ENCODE data around the gene FAF1. TPM values are rescaled to one million over a fixed set of nuclear protein-coding genes. Genes with fewer than 3 reads are reported as not detected.

Gene FAF1
- total and polyA plus RNA-seq, 9 of the 15 experiments (the other 6 are each of a cell fraction or from before 2014, with no cell fraction given), result 48.7 to 225 (median 118) TPM

GRCh38 chr1:50719126-50719525 lies 240.9 kb downstream of the FAF1 start:
- 33% methylated on average over 1 of the region's 1 CpG for WGBS (ENCODE audit: insufficient coverage, low coverage, missing lambda C conversion rate)
- intact Hi-C loops (cut with micrococcal nuclease) (no loop called here), in situ Hi-C loops (cut with MboI) (no loop called here)
- ChIA-PET CTCF (ENCODE audit: low intra/inter-chr PET ratio) (no interaction called here), POLR2A (interaction anchor here (1.6 kb wide), 1 partner anchor 20 kb away, joined by 3 read pairs; no protein-coding TSS in a partner anchor)
- Histone ChIP-seq H3K4me2 (ENCODE audit: insufficient read depth, low read length) (no peak overlapping the region), H3K9me3 (replicated peaks; ENCODE audit: control insufficient read depth, insufficient read depth, low read depth, low read length) (no peaks in the 10 kb centered on the region), H3K9me1 (ENCODE audit: control insufficient read depth, insufficient read depth, low read length) (no peaks in the 10 kb centered on the region), H3K27ac (ENCODE audit: extremely low read depth, low read depth, low read length) (no peak overlapping the region), H3K4me3 (no peak overlapping the region), H3K36me3 (ENCODE audit: control insufficient read depth, insufficient read depth, low read length) (peaks cover 23% of the 10 kb centered on the region; the same call in 2 of the 3 replicates), H3K9ac (ENCODE audit: insufficient read depth in 1 of 2, low read depth in 2 of 2, low read length in 2 of 2) (no peak overlapping the region), H3K27me3 (ENCODE audit: control insufficient read depth in 2 of 2, insufficient read depth in 2 of 2, low read length in 2 of 2) (no peaks in the 10 kb centered on the region), H3K4me1 (replicated peaks in 1 of 2; ENCODE audit: control insufficient read depth in 2 of 2, insufficient read depth in 2 of 2, low read length in 2 of 2) (peaks cover 16 to 20% of the 10 kb centered on the region in 2 experiments; a peak in 4 of 5 replicates), H2AFZ (ENCODE audit: low read depth, low read length) (no peak overlapping the region), H3K79me2 (ENCODE audit: control insufficient read depth, insufficient read depth, low read length) (peaks cover 10% of the 10 kb centered on the region; the same call in 1 of the 3 replicates), H4K20me1 (replicated peaks; ENCODE audit: control insufficient read depth, insufficient read depth, low read length) (no peaks in the 10 kb centered on the region)
- ATAC-seq (no peak), DNase-seq (ENCODE audit: extremely low read depth in 1 of 4, low spot score in 3 of 4) (no peak), FAIRE-seq (no peak)
- TF ChIP-seq THAP12 (CRISPR knock-in tag; IDR thresholded peaks at IDR 0.05), result no peak
- no peak for TF ChIP-seq NR2C1 (IDR thresholded peaks at IDR 0.05)
- TF ChIP-seq NR2C1 (tag; IDR thresholded peaks at IDR 0.05), result no peak
- TF ChIP-seq HDAC8 (tag; IDR thresholded peaks at IDR 0.05), result no peak
- no peak for TF ChIP-seq CEBPG (CRISPR knock-in tag; IDR thresholded peaks at IDR 0.05)
- 0 out of 4 replicates have a peak, but pooled peaks of 1 of the 2 experiments have one; percentile 29 for TF ChIP-seq CEBPG (tag; conservative IDR thresholded peaks at IDR 0.05 in 1 of 2, IDR thresholded peaks at IDR 0.05 in 1 of 2)
- 0 out of 2 replicates have a peak, but pooled peaks have one; percentile 15 for TF ChIP-seq SP1 (CRISPR knock-in tag; IDR thresholded peaks at IDR 0.05)
- TF ChIP-seq YY1 (IDR thresholded peaks at IDR 0.05; ENCODE audit: borderline replicate concordance in 1 of 3, control insufficient read depth in 1 of 3, extremely low read depth in 1 of 3, insufficient read depth in 3 of 3, insufficient read length in 1 of 3, insufficient replicate concordance in 2 of 3, low read depth in 1 of 3, low read length in 2 of 3), result no peak
- TF ChIP-seq ZBTB34 (CRISPR knock-in tag; IDR thresholded peaks at IDR 0.05), result no peak
- TF ChIP-seq HEY1 (CRISPR knock-in tag; IDR thresholded peaks at IDR 0.05; ENCODE audit: borderline replicate concordance), result no peak
- no peak for TF ChIP-seq BCLAF1 (IDR thresholded peaks at IDR 0.05; ENCODE audit: borderline replicate concordance in 1 of 2, control insufficient read depth in 1 of 2, low read depth in 2 of 2, low read length in 1 of 2)
- no peak for TF ChIP-seq IFI16 (CRISPR knock-in tag; IDR thresholded peaks at IDR 0.05)
- TF ChIP-seq MAFK (IDR thresholded peaks at IDR 0.05; ENCODE audit: low read length), result no peak
- no peak for TF ChIP-seq SETDB1 (IDR thresholded peaks at IDR 0.05; ENCODE audit: low read length)
- BruUV-seq (replicated peaks), result no TSS peak

Measured in K562 (cell line).